Type B pancreatic cell (in vitro differentiated cells): ENCODE data around the gene HMG20A. TPM values are rescaled to one million over a fixed set of nuclear protein-coding genes. Genes with fewer than 3 reads are reported as not detected.

Source experiments
- DNase-seq: peaks from one replicate; pipeline ENCODE4 v3.0.0; 2021; ENCODE audit warnings: mixed read lengths; ENCODE audit not compliant: unreplicated experiment; ENCODE audit errors: extremely low spot score
- H3K27ac Mint-ChIP-seq: 2 replicates; pipeline ENCODE4 v1.8.0; 2021; ENCODE audit warnings: mild to moderate bottlenecking, mixed read lengths
- H3K27me3 Mint-ChIP-seq: 2 replicates; pipeline ENCODE4 v1.8.0; 2021; ENCODE audit warnings: mixed read lengths
- H3K36me3 Mint-ChIP-seq: 2 replicates; pipeline ENCODE4 v1.8.0; 2021; ENCODE audit warnings: mixed read lengths
- H3K4me1 Mint-ChIP-seq: one replicate; pipeline ENCODE4 v1.8.0; 2021; ENCODE audit warnings: mixed read lengths; ENCODE audit not compliant: unreplicated experiment
- H3K4me3 Mint-ChIP-seq: 2 replicates; pipeline ENCODE4 v1.8.0; 2021; ENCODE audit warnings: mild to moderate bottlenecking, mixed read lengths
- H3K9me3 Mint-ChIP-seq: 2 replicates; pipeline ENCODE4 v1.8.0; 2021; ENCODE audit warnings: mixed read lengths
- total RNA-seq: library from RNA; stranded (reverse); gene quantifications from 2 replicates; pipeline ENCODE4 v1.2.1, GENCODE V29; 2021; ENCODE audit warnings: low replicate concordance
- TF ChIP-seq, protein P1 (sequence below): fragments of 200-600 bp; sonication (generic); conservative IDR thresholded peaks from 2 replicates; pipeline ENCODE4 v1.5.0; 2021; ENCODE audit warnings: antibody characterized with exemption, mild to moderate bottlenecking

Gene HMG20A
- total RNA-seq, 1 donor from 2014 or later, result 48.7 TPM

DNA sequence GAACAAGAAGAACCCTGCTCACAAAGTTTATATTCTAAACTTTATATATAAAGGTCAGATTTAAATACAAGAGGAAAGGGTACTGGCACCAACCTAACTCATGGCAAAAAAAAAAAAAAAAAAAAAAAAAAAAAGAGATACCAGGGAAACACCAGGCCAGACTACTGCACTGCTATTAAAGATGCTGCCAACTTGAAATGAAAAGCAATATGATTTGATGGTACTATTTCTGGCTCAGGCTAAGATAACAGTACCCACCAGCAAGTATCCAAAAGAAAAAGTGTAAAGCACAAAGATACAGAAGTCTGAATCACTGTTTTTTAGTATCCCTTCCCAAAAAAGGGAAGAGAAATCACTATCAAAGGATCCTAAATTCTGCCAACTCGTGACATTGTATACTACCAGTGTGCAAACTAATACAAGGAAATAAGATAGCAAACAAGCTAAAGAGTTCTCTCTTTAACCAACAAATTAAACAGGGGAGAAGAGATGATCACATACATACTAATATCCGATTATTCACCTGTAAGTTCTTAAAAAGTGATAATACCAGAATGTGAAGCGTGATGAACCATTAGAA is 29.2 kb upstream of the HMG20A start:
- Mint-ChIP-seq H3K4me3 (no peak overlapping the region), H3K27ac (no peak overlapping the region)
- TF ChIP-seq, protein P1, sequence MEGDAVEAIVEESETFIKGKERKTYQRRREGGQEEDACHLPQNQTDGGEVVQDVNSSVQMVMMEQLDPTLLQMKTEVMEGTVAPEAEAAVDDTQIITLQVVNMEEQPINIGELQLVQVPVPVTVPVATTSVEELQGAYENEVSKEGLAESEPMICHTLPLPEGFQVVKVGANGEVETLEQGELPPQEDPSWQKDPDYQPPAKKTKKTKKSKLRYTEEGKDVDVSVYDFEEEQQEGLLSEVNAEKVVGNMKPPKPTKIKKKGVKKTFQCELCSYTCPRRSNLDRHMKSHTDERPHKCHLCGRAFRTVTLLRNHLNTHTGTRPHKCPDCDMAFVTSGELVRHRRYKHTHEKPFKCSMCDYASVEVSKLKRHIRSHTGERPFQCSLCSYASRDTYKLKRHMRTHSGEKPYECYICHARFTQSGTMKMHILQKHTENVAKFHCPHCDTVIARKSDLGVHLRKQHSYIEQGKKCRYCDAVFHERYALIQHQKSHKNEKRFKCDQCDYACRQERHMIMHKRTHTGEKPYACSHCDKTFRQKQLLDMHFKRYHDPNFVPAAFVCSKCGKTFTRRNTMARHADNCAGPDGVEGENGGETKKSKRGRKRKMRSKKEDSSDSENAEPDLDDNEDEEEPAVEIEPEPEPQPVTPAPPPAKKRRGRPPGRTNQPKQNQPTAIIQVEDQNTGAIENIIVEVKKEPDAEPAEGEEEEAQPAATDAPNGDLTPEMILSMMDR, result no peak

DNA sequence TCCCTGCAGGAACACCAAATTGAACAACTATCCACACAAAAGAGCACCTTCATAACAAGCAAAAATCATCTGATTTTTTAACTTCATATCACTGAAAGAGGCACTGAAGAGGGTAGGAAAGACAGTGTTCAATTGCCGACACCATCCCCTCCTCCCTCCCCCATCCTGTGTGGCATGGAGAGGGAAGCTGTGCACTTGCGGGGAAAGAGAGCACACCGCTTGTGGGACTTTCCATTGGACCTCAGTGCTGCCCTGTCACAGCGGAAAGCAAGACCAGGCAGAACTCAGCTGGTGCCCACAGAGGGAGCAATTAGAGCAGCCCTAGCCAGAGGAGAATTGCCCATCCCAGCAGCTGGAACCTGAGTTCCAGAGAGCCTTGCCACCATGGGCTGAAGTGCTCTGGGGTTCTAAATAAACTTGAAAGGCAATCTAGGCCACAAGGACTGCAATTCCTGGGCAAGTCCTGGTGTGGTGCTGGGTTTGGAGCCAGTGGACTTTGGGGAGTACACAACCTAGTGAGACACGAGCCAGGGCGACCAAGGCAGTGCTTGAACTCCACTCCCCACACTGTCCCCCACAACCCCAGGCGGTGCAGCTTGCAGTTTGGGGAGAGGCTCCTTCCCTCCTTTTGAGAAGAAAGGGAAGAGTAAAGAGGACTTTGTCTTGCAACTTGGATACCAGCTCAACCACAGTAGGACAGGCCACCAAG is 27.8 kb upstream of the HMG20A start:
- Mint-ChIP-seq H3K4me1 (peaks cover 5% of the 10 kb centered on the region), H3K27me3 (no peaks in the 10 kb centered on the region), H3K27ac (no peak overlapping the region), H3K4me3 (no peak overlapping the region), H3K36me3 (no peaks in the 10 kb centered on the region), H3K9me3 (no peaks in the 10 kb centered on the region)
- TF ChIP-seq, protein P1, result no peak
- DNase-seq, result no peak

More for the DNA sequence above, 29.2 kb upstream of the HMG20A start:
- Mint-ChIP-seq H3K36me3 (no peaks in the 10 kb centered on the region), H3K27me3 (no peaks in the 10 kb centered on the region), H3K4me1 (peaks cover 9% of the 10 kb centered on the region), H3K9me3 (no peaks in the 10 kb centered on the region)
- no peak for DNase-seq

DNA sequence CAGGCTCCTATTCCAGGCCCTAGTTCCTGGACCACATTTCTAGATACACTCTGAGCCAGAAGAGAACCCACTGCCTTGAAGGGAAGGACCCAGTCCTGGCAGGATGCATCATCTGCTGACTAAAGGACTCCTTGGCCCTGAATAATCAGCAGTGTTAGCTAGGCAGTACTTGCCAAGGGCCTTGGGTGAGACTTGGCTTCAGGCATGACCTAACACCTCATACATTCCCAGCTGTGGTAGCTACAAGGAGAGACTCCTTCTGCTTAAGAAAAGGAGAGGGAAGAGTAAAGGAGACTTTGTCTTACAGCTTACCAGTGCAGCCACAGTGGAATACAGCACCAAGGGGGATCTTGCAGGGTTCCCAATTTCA is 27.2 kb upstream of the HMG20A start:
- Mint-ChIP-seq H3K4me1 (peaks cover 5% of the 10 kb centered on the region), H3K36me3 (no peaks in the 10 kb centered on the region), H3K27me3 (no peaks in the 10 kb centered on the region), H3K4me3 (no peak overlapping the region), H3K9me3 (peaks cover 3% of the 10 kb centered on the region), H3K27ac (no peak overlapping the region)
- no peak for DNase-seq
- TF ChIP-seq, protein P1, result no peak

DNA sequence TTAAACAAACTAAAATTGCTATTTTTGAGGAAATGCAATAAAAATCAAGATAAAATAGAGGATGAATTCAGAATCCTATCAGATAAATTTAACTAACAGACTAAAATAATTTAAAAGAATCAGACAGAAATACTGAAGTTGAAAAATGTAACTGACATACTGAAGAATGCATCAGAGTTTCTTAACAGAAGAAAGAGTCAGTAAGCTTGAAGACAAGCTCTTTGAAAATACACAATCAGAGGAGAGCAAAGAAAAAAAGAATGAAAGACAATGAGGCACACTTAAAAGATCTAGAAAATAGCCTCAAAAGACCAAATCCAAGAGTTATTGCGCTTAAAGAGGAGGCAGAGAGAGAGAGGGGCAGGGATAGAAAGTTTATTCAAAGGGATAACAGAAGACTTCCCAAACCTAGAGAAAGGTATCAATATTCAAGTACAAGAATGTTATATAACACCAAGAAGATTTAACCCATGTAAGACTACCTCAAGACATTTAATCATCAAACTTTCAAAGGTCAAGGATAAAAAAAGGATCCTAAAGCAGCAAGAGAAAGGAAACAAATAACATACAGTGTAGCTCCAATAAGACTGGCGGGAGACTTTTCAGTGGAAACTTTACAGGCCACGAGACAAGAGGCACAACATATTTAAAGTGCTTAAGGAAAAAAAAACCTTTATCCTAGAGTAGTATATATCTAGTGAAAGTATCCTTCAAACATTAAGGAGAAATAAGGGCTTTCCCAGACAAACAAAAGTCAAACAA is 25.5 kb upstream of the HMG20A start:
- Mint-ChIP-seq H3K36me3 (peaks cover 7% of the 10 kb centered on the region), H3K4me1 (no peaks in the 10 kb centered on the region), H3K27ac (no peak overlapping the region), H3K9me3 (peaks cover 15% of the 10 kb centered on the region), H3K27me3 (no peaks in the 10 kb centered on the region), H3K4me3 (no peak overlapping the region)
- no peak for DNase-seq
- TF ChIP-seq, protein P1, result no peak

DNA sequence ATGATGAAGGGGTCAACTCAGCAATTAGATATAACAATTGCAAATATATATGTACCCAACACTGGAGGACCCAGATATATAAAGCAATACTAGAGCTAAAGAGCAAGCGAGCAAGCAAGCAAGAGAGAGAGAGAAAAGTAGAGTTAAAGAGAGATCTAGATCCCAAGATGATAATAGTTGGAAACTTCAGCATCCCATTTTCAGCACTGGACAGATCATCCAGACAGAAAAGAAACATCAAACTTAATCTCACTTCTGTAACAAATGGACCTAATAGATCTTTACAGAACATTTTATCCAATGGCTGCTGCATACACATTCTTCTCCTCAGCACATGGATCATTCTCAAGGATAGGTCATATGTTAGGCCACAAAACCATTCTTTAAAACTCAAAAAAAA is 24.0 kb upstream of the HMG20A start:
- H3K4me3 Mint-ChIP-seq, result no peak overlapping the region
- H3K27ac Mint-ChIP-seq, result no peak overlapping the region
- no peak for DNase-seq
- TF ChIP-seq, protein P1, result no peak
- no peaks in the 10 kb centered on the region for H3K4me1 Mint-ChIP-seq
- H3K9me3 Mint-ChIP-seq, result peaks cover 18% of the 10 kb centered on the region
- peaks cover 9% of the 10 kb centered on the region for H3K36me3 Mint-ChIP-seq
- no peaks in the 10 kb centered on the region for H3K27me3 Mint-ChIP-seq
